HG03135 (cell line): ENCODE results near the gene DDI2.

Source experiments
- ATAC-seq: cut with Tn5 transposase; IDR thresholded peaks from one replicate; pipeline ENCODE4 v1.9.1; 2021; ENCODE audit warnings: mild to moderate bottlenecking, moderate library complexity; ENCODE audit not compliant: unreplicated experiment

Gene DDI2

DNA sequence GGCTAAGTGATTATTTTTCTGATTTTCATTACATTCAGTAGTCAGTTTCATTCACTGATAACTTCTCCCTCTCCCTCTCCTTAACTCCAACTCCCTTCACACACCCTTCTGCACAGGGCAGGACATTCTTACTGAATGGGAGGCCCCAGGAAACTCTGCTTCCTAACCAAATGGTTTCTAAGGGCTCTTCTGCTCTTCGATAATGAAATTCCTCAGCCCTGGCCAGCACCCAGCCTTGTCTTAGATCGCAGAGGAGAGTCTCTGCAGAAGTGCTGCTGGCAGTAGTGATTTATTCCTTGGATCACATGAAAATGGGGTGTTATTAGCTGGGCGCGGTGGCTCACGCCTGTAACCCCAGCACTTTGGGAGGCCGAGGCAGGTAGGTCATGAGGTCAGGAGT lies 83.2 kb downstream of the DDI2 start:
- no peak for ATAC-seq

DNA sequence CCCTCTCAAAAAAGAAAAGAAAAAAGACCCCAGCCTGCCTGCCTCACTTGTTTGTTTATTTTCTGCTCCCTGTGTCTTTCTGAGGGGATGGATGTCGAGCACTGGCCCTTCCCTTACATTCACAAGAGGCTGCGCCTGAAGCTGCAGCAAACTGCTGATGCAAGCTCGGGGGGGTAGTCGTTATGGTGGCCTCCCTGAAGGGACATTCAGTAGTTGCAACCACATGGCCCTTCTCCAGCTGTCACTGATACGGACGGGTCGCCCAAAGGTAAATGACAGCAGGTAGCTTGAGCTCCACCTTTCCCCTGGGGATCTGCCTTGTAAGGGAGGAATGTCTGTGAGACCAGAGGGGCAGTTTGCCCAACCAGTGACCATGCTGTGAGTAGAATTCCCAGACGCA lies 84.5 kb downstream of the DDI2 start:
- no peak for ATAC-seq

DNA sequence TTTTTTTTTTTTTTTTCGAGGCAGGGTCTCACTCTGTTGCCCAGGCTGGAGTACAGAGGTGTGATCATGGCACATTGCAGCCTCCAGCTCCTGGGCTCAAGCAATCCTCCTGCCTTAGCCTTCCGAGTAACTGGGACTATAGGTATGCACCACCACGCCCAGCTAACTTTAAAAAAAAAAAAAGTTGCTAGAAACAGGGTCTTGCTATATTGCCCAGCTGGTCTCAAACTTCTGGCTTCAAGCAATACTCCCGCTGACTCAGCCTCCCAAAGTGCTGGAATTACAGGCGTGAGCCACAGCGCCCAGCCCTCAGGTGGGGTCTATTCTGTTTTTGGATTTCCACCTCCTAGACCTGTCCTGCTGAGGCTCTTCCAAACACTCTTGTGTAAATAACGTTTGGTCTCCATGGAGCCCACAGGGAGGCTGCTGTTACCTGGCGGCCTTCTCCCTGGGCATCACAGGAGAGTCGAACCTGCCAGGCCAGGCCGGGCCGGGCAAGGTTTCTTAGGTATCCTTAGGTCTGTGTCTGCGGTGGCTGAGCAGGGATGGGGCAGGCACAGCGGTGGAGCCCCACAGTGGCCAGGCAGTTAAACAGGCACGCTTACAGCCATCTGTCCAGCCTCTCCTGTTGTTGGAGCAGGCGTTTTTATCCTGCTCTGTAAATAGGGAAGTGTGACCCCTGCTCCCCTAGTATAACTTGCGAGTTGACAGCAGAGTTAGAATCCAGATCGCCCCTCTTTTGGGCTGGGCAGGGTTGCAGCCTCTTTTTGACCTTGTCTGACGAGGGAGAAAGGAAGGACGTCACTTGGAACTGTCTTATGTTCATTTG lies 85.7 kb downstream of the DDI2 start:
- ATAC-seq, result no peak

DNA sequence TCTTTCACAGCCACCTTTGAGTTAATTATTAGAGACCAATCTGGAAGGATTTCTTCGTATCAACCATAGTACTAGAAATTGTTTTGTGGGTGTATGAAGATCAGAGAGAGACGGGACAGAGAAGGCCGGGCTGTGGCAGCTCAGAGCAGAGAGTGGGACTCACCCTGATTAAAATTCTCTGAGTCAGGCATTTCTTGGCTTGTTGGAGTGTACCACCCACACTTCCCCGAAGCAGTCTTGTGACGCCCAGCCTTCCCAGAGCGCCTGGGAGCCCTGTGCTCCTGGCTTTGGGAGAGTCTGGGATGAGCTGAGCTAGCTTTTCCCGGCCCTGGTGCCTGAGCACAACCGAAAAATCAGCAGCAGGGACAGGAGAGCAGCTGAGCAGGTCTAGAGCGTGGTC lies 86.3 kb downstream of the DDI2 start:
- ATAC-seq, result no peak

DNA sequence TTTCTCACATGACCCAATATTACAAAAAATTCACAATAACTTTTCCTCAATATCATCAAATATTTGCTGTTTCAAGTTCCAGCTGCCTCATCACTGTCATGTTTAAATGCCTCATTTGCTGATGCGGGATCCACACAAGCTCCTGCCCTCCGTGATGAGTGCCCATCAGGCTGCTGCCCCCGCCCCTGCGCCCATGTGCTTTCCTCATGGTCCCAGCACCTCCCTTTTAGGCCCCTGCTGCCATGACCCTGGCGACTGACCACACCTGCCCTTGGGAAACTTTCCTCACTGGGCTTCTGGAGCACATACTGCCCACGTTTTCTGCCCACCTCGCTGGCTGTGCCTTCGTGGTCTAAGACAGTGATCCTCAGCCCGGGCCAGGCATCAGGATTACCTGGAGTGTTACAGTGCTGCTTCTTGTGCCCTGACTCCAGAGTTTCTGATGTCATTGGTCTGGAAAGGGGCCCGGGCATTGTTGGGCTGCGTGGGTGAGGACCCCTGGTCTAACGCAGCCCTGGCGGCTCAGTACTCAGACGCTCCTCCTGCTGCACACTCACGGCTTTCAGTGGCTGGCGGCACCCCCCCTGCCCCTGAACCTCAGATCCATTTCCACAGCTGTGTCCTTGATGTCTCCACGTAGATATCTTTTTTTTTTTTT lies 87.4 kb downstream of the DDI2 start:
- ATAC-seq, result no peak

DNA sequence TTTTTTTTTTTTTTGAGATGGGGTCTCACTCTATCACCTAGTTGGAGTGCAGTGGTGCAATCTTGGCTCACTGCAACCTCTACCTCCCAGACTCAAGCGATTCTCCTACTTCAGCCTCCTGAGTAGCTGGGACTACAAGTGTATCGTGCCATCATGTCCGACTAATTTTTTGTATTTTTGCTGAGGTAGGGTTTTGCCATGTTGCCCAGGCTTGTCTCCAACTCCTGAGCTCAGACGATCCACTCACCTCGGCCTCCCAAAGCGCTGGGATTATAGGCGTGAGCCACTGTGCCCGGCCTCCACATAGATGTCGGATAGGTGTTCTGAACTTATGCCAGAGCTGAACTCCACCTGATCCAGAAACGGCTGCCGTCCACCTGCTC lies 87.9 kb downstream of the DDI2 start:
- ATAC-seq, result no peak

DNA sequence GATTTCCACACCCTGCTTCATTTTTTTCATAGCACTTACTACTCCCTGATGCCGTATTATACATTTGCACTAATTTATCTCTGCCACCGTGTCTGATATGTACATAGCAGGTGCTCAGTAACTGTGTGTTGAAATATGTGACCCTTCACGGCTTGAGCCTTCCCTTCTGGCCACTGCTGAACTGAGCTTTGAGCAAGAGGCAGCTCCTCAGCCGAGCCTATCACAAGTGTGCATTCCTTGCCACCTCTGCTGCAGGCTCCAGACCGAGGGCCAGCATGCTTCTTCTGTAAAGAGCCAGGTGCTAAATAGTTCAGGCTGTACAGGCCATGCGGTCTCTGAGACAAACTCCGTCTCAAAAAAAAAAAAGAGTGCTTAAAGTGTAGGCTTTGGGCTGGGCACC lies 89.5 kb downstream of the DDI2 start:
- no peak for ATAC-seq

DNA sequence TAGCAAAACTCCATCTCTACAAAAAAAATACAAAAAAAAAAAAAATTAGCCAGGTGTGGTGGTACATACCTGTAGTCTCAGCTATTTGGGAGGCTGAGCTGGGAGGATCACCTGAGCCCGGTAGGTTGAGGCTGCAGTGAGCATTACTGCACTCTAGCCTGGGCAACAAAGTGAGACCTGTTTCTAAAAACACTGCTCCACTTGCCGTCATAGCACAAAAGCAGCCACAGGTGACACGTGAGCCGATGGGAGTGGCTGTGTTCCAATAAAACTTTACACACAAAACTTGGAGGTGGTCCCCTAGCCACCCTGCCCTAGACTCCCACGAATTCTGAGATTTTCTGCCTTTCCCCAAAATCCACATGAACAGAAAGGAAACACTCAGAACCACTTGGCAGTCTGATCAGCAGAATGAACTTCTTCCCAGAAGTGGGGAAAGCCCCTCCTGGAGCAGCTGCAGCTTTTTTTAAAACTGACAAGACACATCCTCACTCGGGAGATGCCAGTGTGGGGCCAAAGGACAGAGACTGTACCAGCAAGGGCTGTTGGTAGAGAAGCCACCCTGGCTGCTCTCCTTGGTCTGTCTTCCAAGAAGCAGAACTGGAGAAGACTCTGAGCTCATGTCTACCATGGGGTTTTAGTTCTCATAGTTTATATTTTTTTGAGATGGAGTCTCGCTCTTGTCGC lies 90.1 kb downstream of the DDI2 start:
- no peak for ATAC-seq

DNA sequence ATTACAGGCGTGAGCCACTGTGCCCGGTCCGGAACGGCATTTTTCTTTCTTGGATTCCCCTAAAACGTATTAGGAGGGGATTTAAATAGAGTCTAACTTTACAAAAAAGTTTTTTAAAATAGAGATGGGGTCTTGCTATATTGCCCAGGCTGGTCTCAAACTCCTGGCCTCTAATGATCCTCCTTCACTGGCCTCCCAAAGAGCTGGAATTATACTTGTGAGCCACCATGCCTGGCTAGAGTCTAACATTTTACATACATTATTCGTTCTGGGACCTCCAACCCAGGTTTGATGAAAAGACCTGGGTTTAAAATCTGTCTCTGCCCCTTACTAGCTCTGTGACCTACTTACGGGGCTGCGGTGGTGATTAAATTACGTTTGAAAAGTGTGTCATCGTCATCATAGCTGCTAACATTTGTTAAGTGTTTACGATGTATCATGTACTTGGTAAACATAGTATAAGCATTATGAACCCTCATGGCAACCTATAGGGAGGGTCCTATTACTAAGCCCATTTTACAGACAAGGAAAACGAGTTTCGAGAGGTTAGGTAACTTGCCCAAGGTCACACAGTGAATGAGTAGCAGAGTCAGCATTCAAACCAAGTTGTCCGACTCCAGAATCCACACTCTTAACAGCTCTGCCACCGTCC lies 91.4 kb downstream of the DDI2 start:
- no peak for ATAC-seq

DNA sequence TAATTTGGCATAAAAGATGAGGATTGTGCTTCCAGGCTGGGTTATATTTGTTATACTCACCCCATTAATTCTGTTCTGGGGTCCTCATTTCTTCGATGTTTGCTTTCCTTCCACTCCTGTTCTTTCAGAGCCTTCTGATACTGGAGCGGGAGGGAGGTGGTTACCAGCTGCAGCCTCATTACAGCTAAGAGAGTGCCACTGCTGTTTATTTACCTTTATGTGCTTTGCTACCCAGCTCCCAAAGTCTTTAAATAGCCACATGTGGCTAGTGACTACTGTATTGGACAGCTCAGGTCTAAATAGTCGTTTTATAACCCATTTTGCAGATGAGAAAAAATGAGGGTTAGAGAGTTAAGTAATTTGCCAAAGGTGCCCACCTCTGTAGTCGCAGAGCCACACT lies 92.0 kb downstream of the DDI2 start:
- ATAC-seq, result no peak

DNA sequence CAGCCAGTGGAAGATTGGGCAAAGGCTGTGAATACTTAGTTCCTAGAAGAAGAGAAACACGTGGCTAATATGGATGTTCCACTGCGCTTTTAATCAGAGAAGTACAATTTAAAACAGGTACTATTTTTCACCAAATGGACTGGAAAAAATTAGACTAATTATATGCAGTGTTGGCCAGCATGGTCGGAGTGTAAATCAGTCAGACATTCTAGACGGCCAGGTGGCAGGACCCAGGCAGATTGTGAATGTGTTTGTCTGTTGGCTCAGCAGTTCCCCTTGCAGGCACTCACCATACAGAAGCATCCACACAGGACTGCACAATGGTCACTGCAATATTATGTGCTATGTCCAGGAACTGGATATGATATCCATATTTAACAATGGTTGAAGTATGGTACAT lies 94.9 kb downstream of the DDI2 start:
- ATAC-seq, result no peak

DNA sequence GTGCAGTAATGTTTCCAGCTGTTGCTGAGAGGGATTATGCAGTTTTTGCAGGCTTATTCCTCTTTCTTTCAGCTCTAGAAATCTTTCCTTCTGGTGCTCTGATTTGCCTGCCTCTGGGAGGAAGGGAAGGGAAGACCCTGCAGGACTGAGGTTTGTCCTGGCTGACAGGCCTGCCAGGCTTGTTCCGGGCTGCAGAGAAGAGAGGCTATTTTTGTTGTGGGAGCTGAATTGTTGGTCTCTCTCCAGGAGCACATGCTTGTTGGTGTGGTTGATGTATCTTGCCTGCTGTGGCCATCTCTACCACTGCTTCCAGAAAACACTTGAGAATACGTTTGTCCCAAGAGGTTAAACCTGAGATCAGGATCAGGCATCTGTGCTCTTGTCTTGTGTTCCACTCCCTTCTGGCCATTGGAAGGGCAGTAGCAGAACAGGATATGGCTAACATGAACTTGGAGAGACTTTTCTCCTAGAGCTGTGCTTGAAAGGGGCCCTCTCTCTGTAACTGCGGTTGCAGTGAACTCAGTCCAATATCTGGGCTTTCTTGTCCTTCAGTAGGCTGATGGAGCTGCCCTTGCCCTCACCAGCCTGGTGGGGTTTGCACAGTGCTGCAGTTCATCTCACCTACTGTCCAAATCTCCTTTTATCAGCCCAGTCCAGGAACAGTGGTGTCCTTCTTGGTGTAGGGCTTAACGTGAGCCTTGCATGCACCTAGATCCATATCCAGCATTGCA lies 97.3 kb downstream of the DDI2 start:
- no peak for ATAC-seq

DNA sequence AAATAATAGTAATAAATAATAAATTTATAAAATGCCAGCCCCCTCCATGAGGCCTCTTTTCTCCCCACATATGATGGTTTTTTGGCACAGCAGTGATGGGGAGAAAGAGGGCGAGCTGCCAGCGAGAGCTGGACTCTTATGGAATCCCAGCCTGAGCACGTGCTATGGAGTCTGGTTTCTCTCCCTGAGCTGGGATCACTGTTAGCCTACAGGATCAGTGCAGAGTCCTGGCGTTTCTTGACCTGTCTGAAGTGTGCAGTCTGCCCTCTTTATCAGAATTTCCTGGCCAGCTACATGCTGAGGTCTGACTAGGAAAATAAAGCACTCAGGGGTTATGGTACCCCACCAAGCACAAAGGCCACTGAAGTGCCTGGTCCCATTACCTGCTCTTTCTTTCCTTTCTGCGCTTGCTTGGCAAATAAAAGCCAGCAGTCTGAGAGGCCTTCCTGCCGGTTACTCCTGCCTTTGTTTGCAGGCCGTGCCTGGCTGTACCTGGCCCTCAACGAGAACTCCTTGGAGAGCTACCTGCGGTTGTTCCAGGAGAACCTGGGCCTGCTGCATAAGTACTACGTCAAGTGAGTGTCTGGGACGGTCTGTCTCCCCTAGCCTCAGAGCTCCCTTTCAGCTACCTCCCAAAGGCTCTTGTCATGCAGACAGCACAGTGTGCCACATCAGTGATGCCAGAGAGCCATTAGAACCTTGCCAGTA lies 100.3 kb downstream of the DDI2 start:
- no peak for ATAC-seq

DNA sequence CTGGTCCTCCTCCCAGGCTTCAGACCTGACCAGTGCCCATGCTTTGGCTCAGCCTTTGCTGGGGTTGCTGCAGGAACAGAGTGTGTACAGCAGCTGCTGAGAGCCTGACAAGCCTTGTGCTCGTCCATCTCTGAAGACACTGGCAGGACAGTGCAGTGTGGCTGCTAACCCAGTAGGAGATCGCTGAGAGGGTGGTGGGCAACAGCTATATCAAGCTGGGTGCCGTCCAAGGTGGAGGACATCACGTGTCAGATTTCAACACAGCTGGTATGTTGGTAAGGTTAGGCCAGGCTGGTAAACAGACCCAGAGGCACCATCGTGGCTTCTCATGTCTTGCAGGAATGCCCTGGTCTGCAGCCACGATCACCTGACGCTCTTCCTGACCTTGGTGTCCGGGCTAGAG lies 100.9 kb downstream of the DDI2 start:
- no peak for ATAC-seq
